B cell (primary cell): ENCODE data around the gene PIM2.

Experiments
- CTCF ChIP-seq: fragments of 200-600 bp; IDR thresholded peaks from one replicate; pipeline ENCODE4 v1.8.0; 2022; ENCODE audit warnings: antibody characterized with exemption, mild to moderate bottlenecking
- EZH2 ChIP-seq: IDR thresholded peaks from 2 replicates; pipeline ENCODE4 v1.6.1; 2012; ENCODE audit warnings: borderline replicate concordance, low read depth, mild to moderate bottlenecking, moderate library complexity, low read length; ENCODE audit not compliant: insufficient read depth, poor library complexity, severe bottlenecking

DNA sequence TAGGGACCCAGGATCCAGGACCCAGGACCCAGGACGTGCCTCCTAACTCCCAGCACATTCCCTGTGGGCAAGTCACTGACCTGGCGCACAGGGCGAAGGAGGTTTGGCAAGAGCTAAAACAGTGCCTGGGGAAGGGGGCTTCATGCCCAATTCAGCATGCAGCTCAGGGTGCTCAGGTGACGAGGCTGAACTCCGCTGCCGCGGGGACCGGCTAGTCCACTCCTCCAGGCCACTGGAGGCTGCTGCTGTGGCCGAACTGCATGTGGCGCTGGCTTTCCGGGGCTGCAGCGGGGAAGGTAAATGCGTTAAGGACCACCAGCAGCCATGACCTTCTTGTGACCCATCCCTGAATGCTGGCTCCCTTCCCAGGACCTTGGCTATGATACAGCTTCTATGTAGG, 4.9 kb upstream of the PIM2 start:
- no peak for TF ChIP-seq CTCF
- no peak for TF ChIP-seq EZH2
